Lower lobe of right lung (tissue), 2 donors: ENCODE data around the gene PLCL2. TPM values are rescaled to one million over a fixed set of nuclear protein-coding genes. Genes with fewer than 3 reads are reported as not detected.

ENCODE experiments used
- ATAC-seq, 2 donors: fragments of 200-7000 bp; cut with Tn5 transposase; one replicate each; pipeline ENCODE4 v1.9.1; 2020 to 2022; ENCODE audit warnings: mild to moderate bottlenecking in 2 of 2, moderate library complexity in 2 of 2
- DNase-seq: peaks from one replicate; pipeline ENCODE4 v3.0.0-alpha.2; 2020
- H3K27ac ChIP-seq: fragments of 200-600 bp; one replicate; pipeline ENCODE4 v1.8.0; 2022
- H3K27me3 ChIP-seq: fragments of 200-600 bp; one replicate; pipeline ENCODE4 v1.8.0; 2022; ENCODE audit warnings: low read depth
- H3K36me3 ChIP-seq: fragments of 200-600 bp; one replicate; pipeline ENCODE4 v1.8.0; 2022; ENCODE audit warnings: mild to moderate bottlenecking
- H3K4me1 ChIP-seq: fragments of 200-600 bp; one replicate; pipeline ENCODE4 v1.8.0; 2022
- H3K4me3 ChIP-seq: fragments of 200-600 bp; one replicate; pipeline ENCODE4 v1.8.0; 2022; ENCODE audit warnings: mild to moderate bottlenecking
- H3K9me3 ChIP-seq: fragments of 200-600 bp; one replicate; pipeline ENCODE4 v1.8.0; 2022
- CTCF ChIP-seq: fragments of 200-600 bp; IDR thresholded peaks from one replicate; pipeline ENCODE4 v1.8.0; 2022; ENCODE audit warnings: antibody characterized with exemption, mild to moderate bottlenecking
- intact Hi-C: fragments of 100-400 bp; cut with DNase I; formaldehyde crosslinking; loops from one replicate; pipeline ENCODE4 v1.11.0; 2022
- total RNA-seq: library from RNA; stranded (reverse); fragmentation: NEBNext Ultra II Directional; extraction: Animal tissue kit (Norgen Biotek cat#: 25700); gene quantifications from one replicate; pipeline ENCODE4 v1.2.1, GENCODE V29; 2021
- donor health status: DM: no; HTN: yes; CAD: no; lungs with severe emphysema.

The PLCL2 gene
- total RNA-seq, 1 donor from 2014 or later, result 12.1 TPM

- intact Hi-C loops, result no loop called here
- Histone ChIP-seq H3K27me3 (no peaks in the 10 kb centered on the region), H3K36me3 (no peaks in the 10 kb centered on the region), H3K27ac (peak overlapping the region; percentile 5), H3K9me3 (no peaks in the 10 kb centered on the region), H3K4me3 (peak overlapping the region; percentile 0), H3K4me1 (peaks cover 32% of the 10 kb centered on the region)
- ATAC-seq, result no peak
- no peak for TF ChIP-seq CTCF
- DNase-seq, result no peak
These were observed 3.6 kb downstream of the PLCL2 start for GRCh38 chr3:16888356-16888755.

- no peak for ATAC-seq
- H3K36me3 ChIP-seq, result no peaks in the 10 kb centered on the region
- DNase-seq, result no peak
- TF ChIP-seq CTCF, result no peak
- H3K9me3 ChIP-seq, result no peaks in the 10 kb centered on the region
- H3K27ac ChIP-seq, result peak overlapping the region; percentile 5
- intact Hi-C loops, result no loop called here
- peaks cover 28% of the 10 kb centered on the region for H3K4me1 ChIP-seq
- no peaks in the 10 kb centered on the region for H3K27me3 ChIP-seq
- H3K4me3 ChIP-seq, result no peak overlapping the region
These were observed 4.2 kb downstream of the PLCL2 start for GRCh38 chr3:16888785-16889607.

GRCh38 chr3:16890597-16891333 is 6.0 kb downstream of the PLCL2 start:
- no peak overlapping the region for H3K27ac ChIP-seq
- H3K27me3 ChIP-seq, result no peaks in the 10 kb centered on the region
- DNase-seq (no peak), ATAC-seq (no peak)
- H3K4me1 ChIP-seq, result peaks cover 28% of the 10 kb centered on the region
- no peak for TF ChIP-seq CTCF
- intact Hi-C loops, result no loop called here
- H3K9me3 ChIP-seq, result no peaks in the 10 kb centered on the region
- no peak overlapping the region for H3K4me3 ChIP-seq
- no peaks in the 10 kb centered on the region for H3K36me3 ChIP-seq

GRCh38 chr3:16893618-16894200 is 9.0 kb downstream of the PLCL2 start:
- ATAC-seq (no peak), DNase-seq (no peak)
- Histone ChIP-seq H3K27ac (no peak overlapping the region), H3K36me3 (no peaks in the 10 kb centered on the region), H3K9me3 (no peaks in the 10 kb centered on the region), H3K4me3 (no peak overlapping the region), H3K27me3 (no peaks in the 10 kb centered on the region), H3K4me1 (peaks cover 7% of the 10 kb centered on the region)
- TF ChIP-seq CTCF, result no peak
- intact Hi-C loops, result no loop called here

- Histone ChIP-seq H3K27me3 (no peaks in the 10 kb centered on the region), H3K36me3 (no peaks in the 10 kb centered on the region), H3K27ac (no peak overlapping the region), H3K4me1 (no peaks in the 10 kb centered on the region), H3K9me3 (no peaks in the 10 kb centered on the region), H3K4me3 (no peak overlapping the region)
- ATAC-seq, result peak in 1 of 2 donors; percentile 28
- intact Hi-C loops, result no loop called here
- DNase-seq, result no peak
- TF ChIP-seq CTCF, result no peak
These were observed 11.4 kb downstream of the PLCL2 start for GRCh38 chr3:16896094-16896627.
